GM12864 (cell line): ENCODE results near the gene GIGYF2.
"Not testable (repeated sequence)": the region's sequence is repeated elsewhere in the genome, so short reads cannot be mapped to it uniquely, and the experiment has no call there.

ENCODE experiments used
- DNase-seq: peaks from one replicate; pipeline ENCODE4 v3.0.0-alpha.2; 2011; ENCODE audit warnings: low read depth
- H3K4me3 ChIP-seq: 2 replicates; pipeline ENCODE4 v1.5.1; 2011; ENCODE audit warnings: mild to moderate bottlenecking, low read depth, low read length, control low read depth
- TF ChIP-seq, protein P1 (sequence below): IDR thresholded peaks from 2 replicates; pipeline ENCODE4 v1.5.1; 2011; ENCODE audit warnings: low read depth, mild to moderate bottlenecking, moderate library complexity, low read length, control low read depth, inconsistent platforms; ENCODE audit errors: missing control alignments

GIGYF2 gene

DNA sequence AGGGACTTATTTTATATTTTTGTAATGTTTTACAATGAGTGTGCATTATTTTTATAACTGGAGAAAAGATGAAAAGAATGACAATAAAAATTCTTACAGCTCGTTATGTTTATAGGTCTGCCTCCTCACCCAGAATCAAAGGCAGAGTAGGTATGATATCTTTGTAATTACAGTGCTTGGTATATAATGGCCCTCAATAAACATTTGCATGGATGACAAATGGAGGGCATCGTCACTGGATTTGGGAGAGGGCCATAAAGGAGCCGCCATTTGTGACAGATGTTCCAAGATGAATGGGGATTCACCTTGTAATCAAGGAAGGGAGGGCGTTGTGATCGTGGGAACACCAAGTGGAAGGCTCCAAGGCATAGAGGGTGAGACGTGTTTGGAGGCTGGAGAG lies 22.6 kb upstream of the GIGYF2 start:
- no peak overlapping the region for H3K4me3 ChIP-seq
- TF ChIP-seq, protein P1, sequence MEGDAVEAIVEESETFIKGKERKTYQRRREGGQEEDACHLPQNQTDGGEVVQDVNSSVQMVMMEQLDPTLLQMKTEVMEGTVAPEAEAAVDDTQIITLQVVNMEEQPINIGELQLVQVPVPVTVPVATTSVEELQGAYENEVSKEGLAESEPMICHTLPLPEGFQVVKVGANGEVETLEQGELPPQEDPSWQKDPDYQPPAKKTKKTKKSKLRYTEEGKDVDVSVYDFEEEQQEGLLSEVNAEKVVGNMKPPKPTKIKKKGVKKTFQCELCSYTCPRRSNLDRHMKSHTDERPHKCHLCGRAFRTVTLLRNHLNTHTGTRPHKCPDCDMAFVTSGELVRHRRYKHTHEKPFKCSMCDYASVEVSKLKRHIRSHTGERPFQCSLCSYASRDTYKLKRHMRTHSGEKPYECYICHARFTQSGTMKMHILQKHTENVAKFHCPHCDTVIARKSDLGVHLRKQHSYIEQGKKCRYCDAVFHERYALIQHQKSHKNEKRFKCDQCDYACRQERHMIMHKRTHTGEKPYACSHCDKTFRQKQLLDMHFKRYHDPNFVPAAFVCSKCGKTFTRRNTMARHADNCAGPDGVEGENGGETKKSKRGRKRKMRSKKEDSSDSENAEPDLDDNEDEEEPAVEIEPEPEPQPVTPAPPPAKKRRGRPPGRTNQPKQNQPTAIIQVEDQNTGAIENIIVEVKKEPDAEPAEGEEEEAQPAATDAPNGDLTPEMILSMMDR = no peak
- DNase-seq = no peak

DNA sequence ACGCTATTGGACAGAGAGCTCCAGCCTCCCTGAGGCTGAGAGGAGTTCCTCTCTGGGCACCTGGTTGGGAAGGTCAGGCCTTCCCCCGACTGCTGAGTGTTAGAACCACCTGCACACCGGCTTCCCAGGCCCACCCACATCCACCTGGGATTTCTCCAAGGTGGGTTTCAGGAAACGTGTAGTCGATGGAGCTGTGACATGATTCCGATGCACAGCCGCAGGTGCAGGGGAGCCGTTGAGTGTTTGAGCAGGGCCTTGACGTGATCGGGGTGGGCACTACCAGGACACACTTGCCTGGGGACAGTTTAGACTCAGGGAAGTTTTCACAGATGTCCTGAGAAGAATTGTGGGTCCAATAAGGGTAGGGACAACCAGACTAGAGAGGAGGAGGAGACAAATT lies 21.8 kb upstream of the GIGYF2 start:
- H3K4me3 ChIP-seq = no peak overlapping the region
- TF ChIP-seq, protein P1 = no peak
- no peak for DNase-seq

DNA sequence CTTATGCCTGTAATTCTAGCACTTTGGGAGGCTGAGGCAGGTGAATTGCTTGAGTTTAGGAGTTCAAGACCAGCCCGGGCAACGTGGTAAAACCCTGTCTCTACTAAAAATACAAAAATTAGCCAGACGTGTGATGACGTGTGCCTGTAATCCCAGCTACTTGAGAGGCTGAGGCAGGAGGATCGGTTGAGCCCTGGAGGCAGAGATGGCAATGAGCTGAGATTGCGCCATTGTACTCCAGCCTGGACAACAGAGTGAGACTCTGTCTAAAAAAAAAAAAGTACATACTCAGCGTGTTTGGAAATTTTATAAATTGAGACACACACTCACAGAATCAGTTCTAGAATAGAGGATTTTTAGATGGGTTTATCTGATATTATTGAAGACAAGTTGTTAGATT lies 17.1 kb upstream of the GIGYF2 start:
- TF ChIP-seq, protein P1 = no peak

DNA sequence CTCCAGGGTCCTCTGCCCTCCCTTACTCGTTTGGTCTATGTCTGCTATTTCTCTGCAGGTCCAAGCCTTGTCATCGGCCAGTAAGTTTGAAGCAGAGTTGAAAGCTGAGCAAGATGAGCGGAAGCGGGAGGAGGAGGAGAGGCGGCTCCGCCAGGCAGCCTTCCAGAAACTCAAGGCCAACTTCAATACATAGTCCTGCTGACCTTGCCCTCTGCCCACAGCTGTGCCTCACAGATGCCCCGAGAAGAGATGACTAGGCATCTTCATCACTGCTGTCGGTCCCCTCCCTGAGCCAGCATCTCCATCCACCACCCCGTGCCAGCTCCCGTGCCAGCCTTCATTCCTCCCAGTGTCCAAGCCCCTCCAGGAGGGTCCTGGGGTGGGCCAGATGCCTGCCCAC lies 15.6 kb upstream of the GIGYF2 start:
- DNase-seq = no peak
- TF ChIP-seq, protein P1 = no peak
- no peak overlapping the region for H3K4me3 ChIP-seq

More for the DNA sequence above, 17.1 kb upstream of the GIGYF2 start:
- H3K4me3 ChIP-seq = no peak overlapping the region
- DNase-seq = no peak

GRCh38 chr2:232683368-232683767 lies 13.8 kb upstream of the GIGYF2 start:
- no peak overlapping the region for H3K4me3 ChIP-seq
- DNase-seq = no peak
- TF ChIP-seq, protein P1 = no peak

- not testable (repeated sequence) for DNase-seq, H3K4me3 ChIP-seq
These were observed 11.7 kb upstream of the GIGYF2 start for GRCh38 chr2:232685391-232685790.

DNA sequence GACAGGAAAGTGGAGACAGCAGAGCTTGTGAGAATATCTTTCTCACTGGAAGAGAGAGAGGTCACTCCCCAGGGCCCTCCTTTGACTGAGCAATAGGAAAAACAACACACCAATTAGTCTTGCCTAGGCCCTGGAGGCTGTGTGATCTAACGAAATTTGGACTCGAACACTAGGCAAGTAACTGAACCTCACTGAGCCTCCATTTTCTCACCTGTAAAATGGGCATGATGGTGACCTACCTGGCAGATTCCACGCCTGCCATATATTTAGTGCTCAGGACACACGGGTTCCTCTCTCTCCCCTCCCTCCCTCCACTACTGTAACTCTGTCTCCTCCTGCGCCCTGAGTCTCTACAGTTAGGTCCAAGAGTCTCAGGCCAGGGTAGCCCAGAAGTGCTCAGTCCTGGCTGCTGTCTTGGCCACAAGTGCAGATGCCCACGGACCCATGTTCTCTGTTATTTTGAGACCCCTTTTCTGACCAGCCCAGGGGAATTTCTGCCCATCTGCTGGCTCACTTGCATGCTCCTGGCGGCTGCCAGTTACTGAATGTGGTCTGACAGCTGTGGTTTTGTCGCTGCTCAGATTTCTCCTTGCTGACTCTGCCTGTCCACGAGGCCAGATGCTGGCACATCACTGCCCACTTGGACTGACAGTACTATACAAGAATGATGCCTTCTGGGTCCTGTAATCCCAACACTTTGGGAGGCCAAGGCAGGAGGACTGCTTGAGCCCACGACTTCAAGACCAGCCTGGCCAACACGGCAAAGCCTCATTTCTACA lies 9.6 kb upstream of the GIGYF2 start:
- TF ChIP-seq, protein P1 = no peak
- no peak for DNase-seq
- H3K4me3 ChIP-seq = no peak overlapping the region

DNA sequence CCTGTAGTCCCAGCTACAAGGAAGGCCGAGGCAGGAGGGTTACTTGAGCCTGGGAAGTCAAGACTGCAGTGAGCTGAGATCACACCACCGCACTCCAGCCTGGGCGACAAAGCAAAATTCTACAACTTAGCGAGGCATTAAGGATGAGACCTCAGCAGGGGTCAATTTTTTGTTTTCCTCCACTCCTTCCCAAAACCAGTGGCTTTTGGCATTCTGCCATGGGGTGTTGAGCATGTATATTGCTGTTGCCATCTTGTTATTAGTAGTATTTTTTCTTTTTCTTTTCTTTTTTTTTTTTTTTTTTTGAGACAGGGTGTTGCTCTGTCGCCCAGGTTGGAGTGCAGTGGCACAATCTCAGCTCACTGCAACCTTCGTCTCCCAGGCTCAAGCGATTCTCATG lies 8.9 kb upstream of the GIGYF2 start:
- TF ChIP-seq, protein P1 = no peak
- H3K4me3 ChIP-seq = no peak overlapping the region

More for the DNA sequence above, 8.9 kb upstream of the GIGYF2 start:
- DNase-seq = no peak
